Stimulated activated naive CD4-positive, alpha-beta T cell treated with Interleukin-2 at 50 U/mL for 16 hours (primary cell): ENCODE data around the gene JADE3.
A peak's percentile ranks its signal among the peaks of the same experiment; 100 is the strongest.
"Not testable (repeated sequence)": the region's sequence is repeated elsewhere in the genome, so short reads cannot be mapped to it uniquely, and the experiment has no call there.

ENCODE experiments used
- DNase-seq: peaks from one replicate; lab custom pipeline; 2025; lab: John Stamatoyannopoulos, UW

Gene JADE3

GRCh38 chrX:46935295-46935694 lies 23.1 kb downstream of the JADE3 start:
- no peak for DNase-seq

DNA sequence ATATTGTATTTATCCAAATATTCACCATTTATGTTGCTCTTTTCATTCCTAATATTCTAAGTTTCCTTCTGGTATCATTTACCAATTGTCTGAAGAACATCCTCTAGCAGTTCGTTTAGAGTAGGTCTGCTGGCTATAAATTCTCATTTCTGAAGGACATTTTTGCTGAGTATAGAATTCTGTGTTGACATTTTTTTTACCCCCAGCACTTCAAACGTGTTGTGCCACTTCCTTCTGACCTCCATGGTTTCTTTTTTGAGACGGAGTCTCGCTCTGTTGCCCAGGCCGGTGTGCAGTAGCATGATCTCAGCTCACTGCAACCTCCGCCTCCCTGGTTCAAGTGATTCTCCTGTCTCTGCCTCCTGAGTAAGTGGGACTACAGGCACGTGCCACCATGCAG lies 26.4 kb downstream of the JADE3 start:
- DNase-seq: no peak

- no peak for DNase-seq
Observed at GRCh38 chrX:46941341-46941740, 29.1 kb downstream of the JADE3 start.

DNA sequence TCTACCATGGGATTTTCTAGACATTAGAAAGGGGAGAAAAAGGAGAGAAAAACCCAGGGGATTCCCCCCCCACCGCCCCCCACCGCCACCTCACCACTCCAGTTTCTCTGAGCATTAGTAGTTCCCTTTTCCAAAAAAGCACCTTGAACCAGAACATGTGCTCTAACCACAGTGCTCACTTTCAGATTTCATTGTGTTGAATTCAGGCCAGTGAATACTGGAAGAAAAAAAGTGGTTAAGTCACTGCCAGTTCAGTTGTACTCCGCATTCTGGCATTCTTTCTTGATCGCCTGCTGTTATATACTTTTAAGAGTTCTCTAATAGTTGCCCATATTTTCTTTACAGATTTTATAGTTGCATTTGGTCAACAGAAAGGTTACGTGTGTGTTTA lies 40.9 kb downstream of the JADE3 start:
- DNase-seq: no peak

DNA sequence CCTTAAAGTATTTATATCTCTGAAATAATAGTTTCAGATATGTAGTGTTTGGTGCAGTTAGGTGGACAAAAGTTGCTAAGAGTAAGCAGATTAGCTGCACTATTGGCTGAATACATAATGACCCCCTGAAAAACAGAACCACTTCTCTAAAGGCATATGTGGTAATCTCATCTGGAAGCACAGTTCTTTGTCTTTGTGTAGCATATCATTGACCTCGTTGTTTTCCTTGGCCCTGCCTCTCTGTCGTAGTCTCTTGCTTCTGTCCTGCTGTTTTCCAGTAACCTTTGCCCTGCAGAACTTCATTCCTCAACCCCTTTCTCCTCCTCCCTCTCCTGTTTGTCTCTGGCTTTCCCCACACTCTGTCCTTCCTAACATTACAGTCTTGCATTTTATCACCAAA lies 41.4 kb downstream of the JADE3 start:
- no peak for DNase-seq

- no peak for DNase-seq
Observed at GRCh38 chrX:46954716-46955115, 42.5 kb downstream of the JADE3 start.

DNA sequence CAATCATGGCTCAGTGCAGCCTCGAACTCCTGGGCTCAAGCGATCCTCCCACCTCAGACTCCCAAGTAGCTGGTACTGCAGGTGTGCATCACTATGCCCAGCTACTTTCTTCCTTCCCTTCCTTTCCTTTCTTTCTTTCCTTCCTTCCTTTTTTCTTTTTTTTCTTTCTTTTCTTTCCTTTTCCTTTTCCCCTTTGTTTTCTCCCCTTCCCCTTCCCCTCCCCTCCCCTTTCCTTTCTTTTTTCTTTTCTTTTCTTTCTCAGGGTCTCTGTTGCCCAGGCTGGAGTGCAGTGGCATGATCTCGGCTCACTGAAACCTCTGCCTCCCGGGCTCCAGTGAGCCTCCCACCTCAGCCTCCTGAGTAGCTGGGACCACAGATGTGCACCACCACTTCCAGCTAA lies 44.4 kb downstream of the JADE3 start:
- DNase-seq: not testable (repeated sequence)

DNA sequence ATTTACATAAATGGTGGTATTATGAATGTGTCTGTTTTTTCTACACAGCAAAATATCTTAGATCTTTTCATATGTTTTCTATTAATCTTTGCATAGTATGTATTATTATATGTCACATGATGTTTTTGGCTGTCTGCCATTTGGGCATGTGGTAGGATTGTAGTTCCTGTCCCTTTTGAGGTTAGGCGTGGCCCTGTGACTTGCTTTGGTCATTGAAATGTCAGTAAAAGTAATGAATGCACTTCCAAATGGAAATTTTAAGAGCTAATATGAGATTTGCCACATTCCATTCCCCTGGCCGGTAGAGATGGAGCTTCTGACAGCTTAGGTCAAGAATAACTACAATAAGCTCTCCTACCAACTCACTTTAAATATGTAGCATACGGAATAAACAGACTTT lies 45.1 kb downstream of the JADE3 start:
- no peak for DNase-seq

DNA sequence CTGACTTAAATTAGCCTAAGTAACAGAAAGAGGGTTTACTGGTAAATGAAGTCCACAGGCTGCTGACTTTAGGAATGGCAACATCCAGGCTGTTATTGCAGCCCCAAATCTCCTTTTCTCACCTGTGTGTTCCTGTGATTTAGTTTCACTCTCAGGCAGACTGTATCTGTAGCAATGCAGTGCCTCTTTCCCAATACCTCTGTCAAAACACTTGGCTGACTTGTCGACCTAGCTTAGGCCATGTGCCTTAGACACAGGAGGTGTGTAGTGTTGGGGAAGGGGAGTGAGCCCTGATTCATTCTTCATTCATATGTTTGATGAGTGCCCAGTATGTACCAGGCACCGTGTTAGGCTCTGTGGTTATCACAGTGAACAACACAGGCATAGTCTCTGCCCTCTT lies 46.9 kb downstream of the JADE3 start:
- DNase-seq: no peak

DNA sequence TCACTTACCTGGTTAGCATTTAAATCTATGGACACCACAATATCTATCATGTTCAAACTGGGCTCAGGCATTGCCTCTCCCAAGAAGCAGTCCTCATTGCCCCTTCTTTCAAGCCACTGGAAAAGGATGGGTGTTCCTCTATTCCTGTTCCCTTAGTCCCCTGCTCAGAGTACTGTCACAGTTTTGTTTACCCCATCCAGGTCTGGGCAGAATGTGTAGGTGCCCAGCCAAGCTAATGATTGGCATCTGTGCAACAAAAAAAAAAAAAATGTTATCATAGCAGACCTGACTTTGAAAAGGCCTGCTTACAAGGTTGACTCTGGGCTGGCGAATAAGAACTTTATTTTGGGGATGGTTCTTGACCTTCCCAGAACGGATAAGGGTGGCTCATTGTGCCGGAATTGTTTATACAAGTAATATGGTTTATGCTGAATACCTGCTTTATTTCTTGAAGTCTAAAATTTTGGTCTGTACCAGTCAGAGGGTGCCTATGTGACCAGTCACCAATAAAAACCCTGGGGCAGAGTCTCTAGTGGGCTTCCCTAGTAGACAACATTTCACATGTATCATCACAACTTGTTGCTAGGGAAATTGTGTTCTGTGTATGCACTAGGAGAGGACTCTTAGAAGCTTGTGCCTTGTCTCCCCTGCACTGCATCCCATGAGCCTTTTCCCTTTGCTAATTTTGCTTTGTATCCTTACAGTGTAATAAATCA lies 47.9 kb downstream of the JADE3 start:
- no peak for DNase-seq

DNA sequence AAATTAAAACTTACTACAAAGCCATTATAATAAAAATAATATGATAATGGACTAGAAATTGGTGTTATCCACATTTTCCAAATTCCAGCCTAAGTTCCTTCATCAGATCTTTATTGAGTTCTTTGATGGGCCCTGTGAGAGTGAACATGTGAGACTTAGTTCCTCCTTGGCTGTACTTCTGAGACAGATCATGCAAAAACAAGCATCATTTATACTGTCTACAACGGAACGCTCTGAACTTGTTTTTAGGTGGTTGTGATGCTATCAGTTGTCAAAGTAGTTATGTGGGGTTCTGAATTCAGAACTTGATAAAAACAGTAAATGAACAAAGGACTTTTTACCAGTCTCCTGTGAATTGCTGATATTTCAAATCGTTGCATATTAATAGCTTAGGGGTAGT lies 48.9 kb downstream of the JADE3 start:
- DNase-seq: no peak

DNA sequence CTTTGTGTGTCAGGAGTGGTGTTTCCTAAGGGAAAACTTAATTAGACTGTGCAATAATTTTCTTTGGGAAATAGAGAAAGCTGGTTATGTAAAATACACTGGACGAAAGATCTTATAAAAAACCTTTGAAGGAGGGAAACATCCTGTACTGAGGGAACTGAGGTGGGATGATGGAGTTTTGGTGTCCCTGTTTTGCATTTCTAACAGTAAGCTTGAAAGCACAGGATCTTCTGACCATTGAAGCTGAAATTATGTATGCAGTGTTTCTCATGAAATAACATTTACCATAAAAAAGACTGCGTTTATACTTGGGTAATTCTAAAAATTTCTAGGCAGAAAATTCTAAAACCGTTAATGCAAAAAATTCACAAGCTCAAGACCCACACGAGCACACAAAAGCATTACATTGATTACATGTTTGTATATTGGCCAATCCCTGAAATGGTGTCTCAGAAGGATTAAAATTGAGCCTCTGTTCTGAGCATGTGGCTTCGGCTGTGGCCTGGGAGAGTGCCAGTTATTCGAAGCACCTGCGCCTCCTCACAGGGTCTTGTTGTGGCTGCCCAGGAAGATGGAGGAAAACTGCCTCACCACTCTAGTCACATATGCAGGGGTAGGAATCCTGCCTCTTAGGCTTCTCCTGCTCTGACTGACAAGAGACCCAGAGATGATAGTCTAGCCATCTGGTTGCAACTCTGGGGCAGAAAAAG lies 49.5 kb downstream of the JADE3 start:
- DNase-seq: no peak

- no peak for DNase-seq
Observed at GRCh38 chrX:46965125-46965758, 53.0 kb downstream of the JADE3 start.

DNA sequence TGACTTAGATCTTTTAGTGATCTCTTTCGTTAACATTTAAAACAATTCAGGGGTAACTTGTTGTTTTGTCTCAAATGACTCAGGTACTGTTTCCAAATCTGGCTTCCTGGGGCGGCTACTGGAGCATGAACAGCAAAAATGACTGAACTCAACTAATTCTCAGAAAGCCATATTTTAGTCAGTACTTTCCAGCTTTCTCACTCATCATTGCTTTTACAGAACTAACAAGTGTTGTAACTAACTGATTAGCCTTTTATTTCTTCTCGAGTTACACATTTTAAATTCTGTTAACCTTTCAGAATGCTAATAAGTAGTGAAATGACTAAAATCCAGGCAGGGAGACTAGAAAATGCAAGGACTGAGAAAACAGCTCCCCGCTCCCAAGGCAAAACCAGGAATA lies 55.3 kb downstream of the JADE3 start:
- no peak for DNase-seq

DNA sequence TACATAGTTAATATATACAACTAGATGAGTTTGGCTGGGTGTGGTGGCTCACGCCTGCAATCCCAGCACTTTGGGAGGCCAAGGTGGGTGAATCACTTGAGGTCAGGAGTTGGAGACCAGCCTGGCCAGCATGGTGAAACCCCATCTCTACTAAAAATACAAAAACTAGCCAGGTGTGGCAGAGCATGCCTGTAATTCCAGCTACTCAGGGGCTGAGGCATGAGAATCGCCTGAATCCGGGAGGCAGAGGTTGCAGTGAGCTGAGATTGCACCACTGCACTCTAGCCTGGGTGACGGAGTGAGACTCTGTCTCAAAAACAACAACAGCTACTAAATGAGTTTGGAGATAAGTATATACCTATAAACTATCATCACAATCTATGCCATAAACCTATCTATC lies 64.8 kb downstream of the JADE3 start:
- DNase-seq: not testable (repeated sequence)

- DNase-seq: peak; percentile 60
Observed at GRCh38 chrX:46978341-46979291, 66.4 kb downstream of the JADE3 start.

GRCh38 chrX:46984705-46985104 lies 72.5 kb downstream of the JADE3 start:
- DNase-seq: no peak

GRCh38 chrX:46989548-46989947 lies 77.3 kb downstream of the JADE3 start:
- DNase-seq: no peak

DNA sequence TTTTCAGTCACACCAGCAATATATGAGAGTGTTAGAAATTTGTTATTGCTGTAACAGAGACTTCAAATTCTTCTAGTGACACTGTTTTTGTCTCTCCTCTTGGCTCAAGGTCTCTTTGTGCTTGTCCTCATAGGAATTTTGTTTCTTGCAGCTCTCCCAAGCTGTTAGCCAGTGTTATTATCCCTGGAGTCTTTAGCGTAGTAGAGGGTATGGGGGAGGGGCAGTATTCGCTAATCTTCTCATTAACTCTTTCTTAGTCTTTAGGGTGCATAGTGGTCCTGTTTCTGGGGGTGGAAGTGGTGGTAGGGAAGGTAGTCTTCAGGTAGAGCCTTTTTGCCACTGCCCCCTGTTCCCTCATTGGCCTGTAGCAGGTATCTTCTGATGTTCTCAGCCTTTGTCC lies 79.4 kb downstream of the JADE3 start:
- no peak for DNase-seq

- no peak for DNase-seq
Observed at GRCh38 chrX:46992070-46992469, 79.8 kb downstream of the JADE3 start.

- no peak for DNase-seq
Observed at GRCh38 chrX:46994096-46994495, 81.9 kb downstream of the JADE3 start.

- no peak for DNase-seq
Observed at GRCh38 chrX:47012131-47012530, 99.9 kb downstream of the JADE3 start.
